Measurements from ENCODE around the gene EHF. TPM values are rescaled to one million over a fixed set of nuclear protein-coding genes. Genes with fewer than 3 reads are reported as not detected.

The EHF gene
- not detected for total RNA-seq
- 1 to 10 TPM in 2 of 8 donors, under 1 TPM in 3, not detected in 3; 0.07 to 2.2 (median 0.12) TPM for polyA plus RNA-seq (ENCODE audit: insufficient read depth in 1 of 8, insufficient read length in 8 of 8, low replicate concordance in 1 of 8)
- long read RNA-seq, donor 1 = 0 reads
- long read RNA-seq, donor 2 = 0 reads
- long read RNA-seq, donor 3 = 0 reads
- long read RNA-seq, donor 4 = 0 reads
- long read RNA-seq, donor 5 = 0 reads
- long read RNA-seq, donor 6 = 0 reads
- long read RNA-seq, donor 7 = 0 reads
- long read RNA-seq, donor 8 = 0 reads
- long read RNA-seq, donor 9 = 0 reads
- long read RNA-seq, donor 10 = 0 reads
- long read RNA-seq, donor 11 = 0 reads

- Histone ChIP-seq H3K9me3 (replicated peaks; ENCODE audit: control insufficient read depth, low read depth, low read length) (no peaks in the 10 kb centered on the region), H3K4me1 (ENCODE audit: control insufficient read depth, insufficient read depth, low read length) (no peaks in the 10 kb centered on the region), H3K27ac (ENCODE audit: low read length) (no peak within 1 kb of the TSS), H3K36me3 (ENCODE audit: control insufficient read depth, insufficient read depth, low read length) (no peaks in the 10 kb centered on the region), H3K4me3 (ENCODE audit: low read length) (no peak within 1 kb of the TSS), H3K27me3 (ENCODE audit: control insufficient read depth, insufficient read depth, low read length) (no peaks in the 10 kb centered on the region)
- DNase-seq = no peak
- 44% methylated on average over 2 of the region's 7 CpGs for WGBS (ENCODE audit: insufficient coverage)
Observed at GRCh38 chr11:34620820-34621792, at the start of gene EHF. Gene EHF (plus strand): TSS chr11:34621093. CDS start chr11:34642631, 21,538 bp downstream.

- H3K27ac ChIP-seq (ENCODE audit: low read length) = no peak overlapping the region
- 87% methylated on average over 5 of the region's 7 CpGs for WGBS (ENCODE audit: insufficient coverage)
- H3K4me3 ChIP-seq (ENCODE audit: low read length) = no peak overlapping the region
- no peaks in the 10 kb centered on the region for H3K9me3 ChIP-seq (replicated peaks; ENCODE audit: control insufficient read depth, low read depth, low read length)
- no peaks in the 10 kb centered on the region for H3K4me1 ChIP-seq (ENCODE audit: control insufficient read depth, insufficient read depth, low read length)
- no peak for DNase-seq
- H3K27me3 ChIP-seq (ENCODE audit: control insufficient read depth, insufficient read depth, low read length) = no peaks in the 10 kb centered on the region
- no peaks in the 10 kb centered on the region for H3K36me3 ChIP-seq (ENCODE audit: control insufficient read depth, insufficient read depth, low read length)
Observed at GRCh38 chr11:34573537-34573936, 47.4 kb upstream of the EHF start.

GRCh38 chr11:34575261-34575660, 45.6 kb upstream of the EHF start:
- no peak for DNase-seq
- no peaks in the 10 kb centered on the region for H3K36me3 ChIP-seq (ENCODE audit: control insufficient read depth, insufficient read depth, low read length)
- no peaks in the 10 kb centered on the region for H3K27me3 ChIP-seq (ENCODE audit: control insufficient read depth, insufficient read depth, low read length)
- no peak overlapping the region for H3K27ac ChIP-seq (ENCODE audit: low read length)
- 86% methylated on average over 2 of the region's 4 CpGs for WGBS (ENCODE audit: insufficient coverage)
- no peaks in the 10 kb centered on the region for H3K4me1 ChIP-seq (ENCODE audit: control insufficient read depth, insufficient read depth, low read length)
- no peaks in the 10 kb centered on the region for H3K9me3 ChIP-seq (replicated peaks; ENCODE audit: control insufficient read depth, low read depth, low read length)
- no peak overlapping the region for H3K4me3 ChIP-seq (ENCODE audit: low read length)

GRCh38 chr11:34575671-34576070, 45.2 kb upstream of the EHF start:
- Histone ChIP-seq H3K9me3 (replicated peaks; ENCODE audit: control insufficient read depth, low read depth, low read length) (no peaks in the 10 kb centered on the region), H3K4me3 (ENCODE audit: low read length) (no peak overlapping the region), H3K4me1 (ENCODE audit: control insufficient read depth, insufficient read depth, low read length) (no peaks in the 10 kb centered on the region), H3K36me3 (ENCODE audit: control insufficient read depth, insufficient read depth, low read length) (no peaks in the 10 kb centered on the region), H3K27me3 (ENCODE audit: control insufficient read depth, insufficient read depth, low read length) (no peaks in the 10 kb centered on the region), H3K27ac (ENCODE audit: low read length) (no peak overlapping the region)
- no peak for DNase-seq
- no CpG with 5 or more reads among the region's 2 CpGs for WGBS (ENCODE audit: insufficient coverage)

- H3K27ac ChIP-seq (ENCODE audit: low read length) = no peak overlapping the region
- no peaks in the 10 kb centered on the region for H3K9me3 ChIP-seq (replicated peaks; ENCODE audit: control insufficient read depth, low read depth, low read length)
- no peaks in the 10 kb centered on the region for H3K27me3 ChIP-seq (ENCODE audit: control insufficient read depth, insufficient read depth, low read length)
- WGBS (ENCODE audit: insufficient coverage) = 40% methylated on average over 1 of the region's 3 CpGs
- H3K36me3 ChIP-seq (ENCODE audit: control insufficient read depth, insufficient read depth, low read length) = no peaks in the 10 kb centered on the region
- H3K4me3 ChIP-seq (ENCODE audit: low read length) = no peak overlapping the region
- H3K4me1 ChIP-seq (ENCODE audit: control insufficient read depth, insufficient read depth, low read length) = no peaks in the 10 kb centered on the region
- no peak for DNase-seq
Observed at GRCh38 chr11:34576331-34576730, 44.6 kb upstream of the EHF start.

- WGBS (ENCODE audit: insufficient coverage) = 61% methylated on average over 3 of the region's 4 CpGs
- no peak overlapping the region for H3K4me3 ChIP-seq (ENCODE audit: low read length)
- no peak overlapping the region for H3K27ac ChIP-seq (ENCODE audit: low read length)
- DNase-seq = no peak
- H3K36me3 ChIP-seq (ENCODE audit: control insufficient read depth, insufficient read depth, low read length) = no peaks in the 10 kb centered on the region
- no peaks in the 10 kb centered on the region for H3K27me3 ChIP-seq (ENCODE audit: control insufficient read depth, insufficient read depth, low read length)
- peaks cover 4% of the 10 kb centered on the region for H3K4me1 ChIP-seq (ENCODE audit: control insufficient read depth, insufficient read depth, low read length)
- H3K9me3 ChIP-seq (replicated peaks; ENCODE audit: control insufficient read depth, low read depth, low read length) = no peaks in the 10 kb centered on the region
Observed at GRCh38 chr11:34583818-34584217, 37.1 kb upstream of the EHF start.

- WGBS (ENCODE audit: insufficient coverage) = no CpG with 5 or more reads among the region's 2 CpGs
- Histone ChIP-seq H3K4me1 (ENCODE audit: control insufficient read depth, insufficient read depth, low read length) (peaks cover 4% of the 10 kb centered on the region), H3K27me3 (ENCODE audit: control insufficient read depth, insufficient read depth, low read length) (no peaks in the 10 kb centered on the region), H3K4me3 (ENCODE audit: low read length) (no peak overlapping the region), H3K27ac (ENCODE audit: low read length) (no peak overlapping the region), H3K9me3 (replicated peaks; ENCODE audit: control insufficient read depth, low read depth, low read length) (no peaks in the 10 kb centered on the region), H3K36me3 (ENCODE audit: control insufficient read depth, insufficient read depth, low read length) (no peaks in the 10 kb centered on the region)
- no peak for DNase-seq
Observed at GRCh38 chr11:34585304-34585734, 35.6 kb upstream of the EHF start.

- peak; percentile 80 for DNase-seq
- Histone ChIP-seq H3K9me3 (replicated peaks; ENCODE audit: control insufficient read depth, low read depth, low read length) (no peaks in the 10 kb centered on the region), H3K27me3 (ENCODE audit: control insufficient read depth, insufficient read depth, low read length) (no peaks in the 10 kb centered on the region), H3K27ac (ENCODE audit: low read length) (no peak overlapping the region), H3K4me3 (ENCODE audit: low read length) (no peak overlapping the region), H3K4me1 (ENCODE audit: control insufficient read depth, insufficient read depth, low read length) (peaks cover 4% of the 10 kb centered on the region), H3K36me3 (ENCODE audit: control insufficient read depth, insufficient read depth, low read length) (no peaks in the 10 kb centered on the region)
- WGBS (ENCODE audit: insufficient coverage) = no CpG with 5 or more reads among the region's 4 CpGs
Observed at GRCh38 chr11:34585735-34586487, 35.0 kb upstream of the EHF start.

GRCh38 chr11:34586488-34587281, 34.2 kb upstream of the EHF start:
- Histone ChIP-seq H3K4me3 (ENCODE audit: low read length) (peak overlapping the region; percentile 2), H3K4me1 (ENCODE audit: control insufficient read depth, insufficient read depth, low read length) (peaks cover 4% of the 10 kb centered on the region), H3K27me3 (ENCODE audit: control insufficient read depth, insufficient read depth, low read length) (no peaks in the 10 kb centered on the region), H3K9me3 (replicated peaks; ENCODE audit: control insufficient read depth, low read depth, low read length) (no peaks in the 10 kb centered on the region), H3K36me3 (ENCODE audit: control insufficient read depth, insufficient read depth, low read length) (no peaks in the 10 kb centered on the region), H3K27ac (ENCODE audit: low read length) (no peak overlapping the region)
- DNase-seq = no peak
- 45% methylated on average over 8 of the region's 12 CpGs for WGBS (ENCODE audit: insufficient coverage)
